HUES64 (cell line): ENCODE measurements around the gene PICALM.

Experiments used
- H3K27ac ChIP-seq: 2 replicates; pipeline ENCODE4 v1.7.0; 2013; ENCODE audit warnings: low read depth, low read length, inconsistent platforms
- H3K27me3 ChIP-seq: 2 replicates; pipeline ENCODE4 v1.6.1; 2013; ENCODE audit warnings: mild to moderate bottlenecking, low read length; ENCODE audit not compliant: insufficient read depth
- H3K36me3 ChIP-seq: 2 replicates; pipeline ENCODE4 v1.6.1; 2013; ENCODE audit warnings: mild to moderate bottlenecking, low read length; ENCODE audit not compliant: insufficient read depth
- H3K4me1 ChIP-seq: 2 replicates; pipeline ENCODE4 v1.6.1; 2013; ENCODE audit warnings: mild to moderate bottlenecking, low read length, moderate library complexity; ENCODE audit not compliant: insufficient read depth
- H3K4me3 ChIP-seq: 2 replicates; pipeline ENCODE4 v1.5.1; 2013; ENCODE audit warnings: mild to moderate bottlenecking, low read length, moderate library complexity
- H3K9ac ChIP-seq: 2 replicates; pipeline ENCODE4 v1.6.1; 2013; ENCODE audit warnings: mild to moderate bottlenecking, low read depth, low read length
- H3K9me3 ChIP-seq: 2 replicates; pipeline ENCODE4 v1.6.1; 2013; ENCODE audit warnings: low read depth, low read length; ENCODE audit not compliant: insufficient read depth
- WGBS: fragments of 150-250, 120-280 bp; methylation state at CpG from one replicate; pipeline ENCODE4 v1.1.7; 2013; ENCODE audit warnings: missing lambda C conversion rate; 5-methylcytosine and 5-hydroxymethylcytosine counted together

The PICALM gene

GRCh38 chr11:86043765-86044503 is 24.9 kb downstream of the PICALM start:
- no peaks in the 10 kb centered on the region for H3K27me3 ChIP-seq
- H3K9me3 ChIP-seq = no peaks in the 10 kb centered on the region
- H3K9ac ChIP-seq = no peak overlapping the region
- WGBS = 93% methylated on average over 7 of the region's 9 CpGs
- H3K27ac ChIP-seq = no peak overlapping the region
- H3K4me3 ChIP-seq = no peak overlapping the region
- H3K4me1 ChIP-seq = peaks cover 17% of the 10 kb centered on the region
- H3K36me3 ChIP-seq = no peaks in the 10 kb centered on the region

GRCh38 chr11:86041975-86042378 is 26.9 kb downstream of the PICALM start:
- H3K4me1 ChIP-seq = peaks cover 17% of the 10 kb centered on the region
- no peak overlapping the region for H3K4me3 ChIP-seq
- H3K9ac ChIP-seq = no peak overlapping the region
- H3K27me3 ChIP-seq = no peaks in the 10 kb centered on the region
- no peaks in the 10 kb centered on the region for H3K9me3 ChIP-seq
- no peaks in the 10 kb centered on the region for H3K36me3 ChIP-seq
- WGBS = 46% methylated on average over 2 of the region's 2 CpGs
- H3K27ac ChIP-seq = peak overlapping the region; percentile 39; the same call in 1 of the 2 replicates

- Histone ChIP-seq H3K9ac (no peak overlapping the region), H3K27me3 (no peaks in the 10 kb centered on the region), H3K9me3 (no peaks in the 10 kb centered on the region), H3K36me3 (no peaks in the 10 kb centered on the region), H3K4me1 (peaks cover 17% of the 10 kb centered on the region), H3K4me3 (no peak overlapping the region), H3K27ac (peak overlapping the region; percentile 39; the same call in 1 of the 2 replicates)
- WGBS = 85% methylated on average over 1 of the region's 2 CpGs
Measured at GRCh38 chr11:86040919-86041850, 27.7 kb downstream of the PICALM start.

- no peak overlapping the region for H3K4me3 ChIP-seq
- H3K36me3 ChIP-seq = no peaks in the 10 kb centered on the region
- no peaks in the 10 kb centered on the region for H3K27me3 ChIP-seq
- H3K9me3 ChIP-seq = no peaks in the 10 kb centered on the region
- no peak overlapping the region for H3K27ac ChIP-seq
- H3K4me1 ChIP-seq = peaks cover 31% of the 10 kb centered on the region
- H3K9ac ChIP-seq = no peak overlapping the region
Measured at GRCh38 chr11:86039094-86039493, 29.8 kb downstream of the PICALM start.

GRCh38 chr11:86037743-86038142 is 31.1 kb downstream of the PICALM start:
- Histone ChIP-seq H3K36me3 (no peaks in the 10 kb centered on the region), H3K27ac (no peak overlapping the region), H3K4me1 (peaks cover 32% of the 10 kb centered on the region), H3K9me3 (no peaks in the 10 kb centered on the region), H3K27me3 (no peaks in the 10 kb centered on the region), H3K4me3 (no peak overlapping the region), H3K9ac (no peak overlapping the region)
- WGBS = 100% methylated on average over 3 of the region's 4 CpGs

GRCh38 chr11:86035920-86036319 is 33.0 kb downstream of the PICALM start:
- WGBS = 100% methylated on average over 2 of the region's 2 CpGs
- Histone ChIP-seq H3K4me1 (peaks cover 19% of the 10 kb centered on the region), H3K27me3 (no peaks in the 10 kb centered on the region), H3K9ac (no peak overlapping the region), H3K9me3 (no peaks in the 10 kb centered on the region), H3K27ac (no peak overlapping the region), H3K4me3 (no peak overlapping the region), H3K36me3 (no peaks in the 10 kb centered on the region; the same call in 1 of the 2 replicates)

- Histone ChIP-seq H3K4me3 (no peak overlapping the region), H3K9me3 (no peaks in the 10 kb centered on the region)
- 92% methylated on average over 1 of the region's 1 CpG for whole genome bisulfite sequencing
Measured at GRCh38 chr11:86035164-86035563, 33.7 kb downstream of the PICALM start.

GRCh38 chr11:86034710-86035109 is 34.2 kb downstream of the PICALM start:
- Histone ChIP-seq H3K27me3 (no peaks in the 10 kb centered on the region), H3K4me1 (peaks cover 19% of the 10 kb centered on the region), H3K36me3 (peaks cover 9% of the 10 kb centered on the region), H3K9ac (no peak overlapping the region), H3K9me3 (no peaks in the 10 kb centered on the region), H3K4me3 (no peak overlapping the region), H3K27ac (no peak overlapping the region)
- WGBS = 100% methylated on average over 1 of the region's 2 CpGs

More at GRCh38 chr11:86035164-86035563, 33.7 kb downstream of the PICALM start:
- Histone ChIP-seq H3K36me3 (peaks cover 5% of the 10 kb centered on the region), H3K4me1 (peaks cover 19% of the 10 kb centered on the region), H3K27ac (no peak overlapping the region), H3K9ac (no peak overlapping the region), H3K27me3 (no peaks in the 10 kb centered on the region)

GRCh38 chr11:86021377-86021776 is 47.5 kb downstream of the PICALM start:
- 91% methylated on average over 3 of the region's 3 CpGs for WGBS
- no peak overlapping the region for H3K27ac ChIP-seq

GRCh38 chr11:86018249-86018648 is 50.6 kb downstream of the PICALM start:
- no peak overlapping the region for H3K4me3 ChIP-seq
- no CpG with 5 or more reads among the region's 1 CpG for WGBS

More at GRCh38 chr11:86021377-86021776, 47.5 kb downstream of the PICALM start:
- H3K27me3 ChIP-seq = no peaks in the 10 kb centered on the region
- H3K4me3 ChIP-seq = no peak overlapping the region
- no peak overlapping the region for H3K9ac ChIP-seq
- no peaks in the 10 kb centered on the region for H3K9me3 ChIP-seq
- H3K36me3 ChIP-seq = peaks cover 82% of the 10 kb centered on the region
- H3K4me1 ChIP-seq = no peaks in the 10 kb centered on the region

GRCh38 chr11:86016451-86016850 is 52.4 kb downstream of the PICALM start:
- Histone ChIP-seq H3K27me3 (no peaks in the 10 kb centered on the region), H3K4me1 (no peaks in the 10 kb centered on the region), H3K36me3 (peaks cover 74% of the 10 kb centered on the region), H3K9me3 (no peaks in the 10 kb centered on the region), H3K9ac (no peak overlapping the region), H3K27ac (no peak overlapping the region), H3K4me3 (no peak overlapping the region)
- 96% methylated on average over 2 of the region's 2 CpGs for WGBS

More at GRCh38 chr11:86018249-86018648, 50.6 kb downstream of the PICALM start:
- no peaks in the 10 kb centered on the region for H3K9me3 ChIP-seq
- H3K9ac ChIP-seq = no peak overlapping the region
- H3K27ac ChIP-seq = no peak overlapping the region
- H3K4me1 ChIP-seq = no peaks in the 10 kb centered on the region
- no peaks in the 10 kb centered on the region for H3K27me3 ChIP-seq
- peaks cover 76% of the 10 kb centered on the region for H3K36me3 ChIP-seq
